GM21786 (cell line): ENCODE results near the gene GHRH.
A peak's percentile ranks its signal among the peaks of the same experiment; 100 is the strongest.

Experiments
- ATAC-seq: cut with Tn5 transposase; IDR thresholded peaks from one replicate; pipeline ENCODE4 v1.9.1; 2021; ENCODE audit not compliant: unreplicated experiment

The GHRH gene

GRCh38 chr20:37291724-37292126, 30.1 kb upstream of the GHRH start:
- ATAC-seq, result no peak

GRCh38 chr20:37290158-37290810, 28.7 kb upstream of the GHRH start:
- no peak for ATAC-seq

GRCh38 chr20:37288091-37288490, 26.5 kb upstream of the GHRH start:
- ATAC-seq, result no peak

DNA sequence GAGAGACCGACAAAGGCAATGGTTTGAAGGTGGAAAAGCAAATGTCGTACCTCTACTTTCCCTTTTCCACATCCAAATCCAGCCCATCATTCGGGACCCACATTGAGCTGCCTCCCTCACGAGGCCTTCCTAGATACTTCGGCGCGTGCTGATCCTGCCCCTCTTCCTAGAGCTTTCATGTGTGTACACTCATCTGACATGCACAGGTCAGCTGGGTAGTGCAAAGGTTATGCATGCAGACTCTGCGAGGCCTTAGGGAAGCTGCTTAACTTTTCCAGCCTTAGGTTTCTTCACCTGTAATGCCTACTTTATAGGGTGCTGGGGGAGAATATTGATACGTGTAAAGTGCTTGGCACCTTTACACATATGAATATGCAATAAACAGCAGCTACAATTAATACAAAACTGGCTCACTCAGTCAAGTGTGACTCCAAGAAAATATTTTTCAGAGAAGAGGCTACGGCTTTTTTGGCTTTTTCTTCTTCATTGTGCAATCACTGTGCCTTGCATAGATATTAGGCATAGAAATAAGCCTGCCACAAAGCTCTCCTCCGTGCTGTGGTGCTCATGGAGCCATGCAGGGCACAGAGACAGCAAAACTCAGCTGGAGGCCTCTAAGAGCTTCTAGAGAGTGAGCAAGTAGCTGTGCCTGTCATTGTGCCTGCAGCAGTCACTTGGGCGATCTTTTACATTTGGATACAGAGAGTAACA, 24.2 kb upstream of the GHRH start:
- ATAC-seq, result no peak

DNA sequence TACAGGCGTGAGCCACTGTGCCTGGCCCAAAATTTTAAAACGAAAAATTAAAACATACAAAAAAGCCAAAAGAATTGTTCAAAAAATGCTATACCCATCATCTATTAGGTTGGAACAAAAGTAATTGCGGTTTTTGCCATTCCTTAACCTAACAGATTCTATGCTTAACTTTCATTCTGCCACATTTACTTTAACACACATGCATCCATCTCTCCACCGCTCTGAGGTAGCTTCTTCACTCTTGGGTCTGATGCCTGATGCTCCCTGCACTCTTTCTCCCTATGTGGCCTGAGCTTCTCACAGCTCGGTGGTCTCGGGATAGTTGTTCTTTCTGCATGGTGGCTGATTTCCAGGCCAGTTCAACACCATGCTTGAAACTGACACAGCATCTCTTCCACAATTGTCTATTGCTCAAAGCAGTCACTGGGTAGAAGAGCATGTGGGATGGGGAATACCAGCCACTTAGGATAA, 23.1 kb upstream of the GHRH start:
- ATAC-seq, result no peak

DNA sequence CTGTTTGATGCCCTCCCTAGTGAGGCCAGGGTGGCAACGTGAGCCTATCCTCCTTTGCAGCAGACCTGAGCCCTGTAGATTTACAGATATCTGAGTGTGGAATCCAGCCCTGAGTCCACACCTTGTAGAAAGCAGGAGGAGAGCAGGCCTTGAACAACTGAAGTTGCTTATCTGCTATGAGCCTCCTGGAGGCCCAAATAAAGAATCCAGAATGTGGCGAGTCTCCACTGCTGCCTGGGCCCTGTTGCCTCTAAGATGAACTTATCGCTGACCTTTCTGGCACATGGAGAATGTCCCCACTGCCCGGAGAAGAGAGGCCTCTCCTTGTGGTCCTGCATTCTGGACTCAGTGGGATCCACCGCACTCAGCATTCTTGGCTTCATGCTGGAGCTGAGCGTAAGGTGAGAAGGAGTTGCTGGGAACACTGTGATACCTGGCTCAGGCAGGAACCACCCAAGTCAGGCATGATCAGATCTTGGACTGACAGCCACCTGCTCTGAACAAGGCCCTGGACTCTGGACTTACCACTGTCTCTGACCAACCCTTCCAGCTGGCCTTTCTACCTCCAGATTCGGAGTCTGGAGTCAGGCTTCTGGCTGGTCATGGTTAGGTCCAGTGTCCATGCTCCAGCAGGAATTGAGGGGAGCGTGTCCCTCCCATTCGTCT, 22.0 kb upstream of the GHRH start:
- no peak for ATAC-seq

DNA sequence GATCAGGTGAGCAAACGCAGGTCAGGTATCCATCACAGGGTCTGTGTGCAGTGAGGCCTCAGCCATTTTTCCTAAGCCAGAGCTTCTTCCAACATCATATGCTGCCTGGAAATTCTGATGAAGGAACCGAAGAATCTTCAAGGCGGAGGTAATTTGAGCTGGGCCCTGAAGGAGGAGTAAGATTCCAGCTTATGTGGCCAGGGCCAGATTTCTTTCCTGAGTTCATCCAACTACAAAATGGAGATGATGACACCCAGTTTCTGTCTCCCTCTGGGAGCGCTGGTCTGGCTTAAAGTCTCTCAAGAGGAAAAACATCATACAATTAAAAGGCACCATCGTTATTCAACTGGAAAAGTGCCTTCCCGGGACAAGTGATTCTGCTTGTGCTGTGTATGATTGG, 20.9 kb upstream of the GHRH start:
- ATAC-seq, result no peak

- no peak for ATAC-seq
These were observed 18.8 kb upstream of the GHRH start for GRCh38 chr20:37280403-37280802.

DNA sequence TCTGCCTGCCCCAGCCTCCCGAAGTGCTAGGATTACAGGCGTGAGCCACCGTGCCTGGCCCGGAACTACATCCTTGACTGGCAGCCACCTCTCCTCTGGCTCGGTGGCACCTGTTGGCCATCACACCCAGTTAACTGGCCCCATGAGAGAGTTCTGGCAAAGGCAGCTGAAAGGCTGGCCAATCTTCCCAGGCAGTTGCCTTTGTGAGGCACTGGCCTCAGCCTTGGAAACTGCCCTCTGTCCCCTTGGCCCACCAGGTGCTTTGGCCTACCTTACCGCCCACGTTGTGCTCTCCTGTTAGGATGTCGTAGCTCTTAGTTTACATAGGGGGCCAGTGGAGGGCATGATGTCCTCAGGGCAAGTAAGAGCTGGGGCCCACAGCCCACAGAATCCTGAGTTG, 18.2 kb upstream of the GHRH start:
- ATAC-seq, result no peak

GRCh38 chr20:37278966-37279590, 17.5 kb upstream of the GHRH start:
- no peak for ATAC-seq

DNA sequence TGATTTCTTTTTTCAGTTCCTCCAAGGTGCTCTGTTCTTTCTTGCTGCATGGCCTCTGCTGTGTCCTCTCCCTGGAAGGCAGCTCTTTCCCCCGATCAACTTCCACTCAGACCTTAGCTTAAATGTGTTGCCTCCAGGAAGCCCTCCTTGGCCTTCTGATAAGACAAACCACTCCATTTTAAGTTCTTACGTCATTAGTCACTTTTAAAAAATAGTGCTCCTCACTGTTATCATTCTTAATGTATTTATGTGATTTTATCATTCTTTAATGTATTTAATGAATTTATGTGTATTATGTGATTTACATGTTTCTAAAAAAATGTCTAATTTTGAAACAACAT, 15.6 kb upstream of the GHRH start:
- ATAC-seq, result no peak

GRCh38 chr20:37276494-37277252, 15.1 kb upstream of the GHRH start:
- ATAC-seq, result peak; percentile 73

GRCh38 chr20:37274851-37275524, 13.4 kb upstream of the GHRH start:
- no peak for ATAC-seq

GRCh38 chr20:37273988-37274387, 12.4 kb upstream of the GHRH start:
- no peak for ATAC-seq

DNA sequence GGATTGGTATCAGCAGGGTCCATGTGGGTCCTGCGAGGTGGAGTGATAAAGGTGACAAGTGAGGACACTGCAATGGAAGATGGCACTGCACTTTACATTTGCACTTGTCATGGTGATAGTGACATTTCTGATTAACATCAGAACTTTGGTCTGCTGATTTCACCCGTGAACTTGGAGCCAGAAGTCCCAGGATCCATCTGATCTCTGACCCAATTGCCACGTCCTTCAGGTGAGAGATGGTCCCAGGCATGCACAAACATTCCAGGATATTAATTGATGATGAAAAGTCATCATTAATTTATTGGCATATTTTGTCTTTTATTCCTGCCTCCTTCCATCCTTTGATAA, 9.8 kb upstream of the GHRH start:
- ATAC-seq, result no peak

DNA sequence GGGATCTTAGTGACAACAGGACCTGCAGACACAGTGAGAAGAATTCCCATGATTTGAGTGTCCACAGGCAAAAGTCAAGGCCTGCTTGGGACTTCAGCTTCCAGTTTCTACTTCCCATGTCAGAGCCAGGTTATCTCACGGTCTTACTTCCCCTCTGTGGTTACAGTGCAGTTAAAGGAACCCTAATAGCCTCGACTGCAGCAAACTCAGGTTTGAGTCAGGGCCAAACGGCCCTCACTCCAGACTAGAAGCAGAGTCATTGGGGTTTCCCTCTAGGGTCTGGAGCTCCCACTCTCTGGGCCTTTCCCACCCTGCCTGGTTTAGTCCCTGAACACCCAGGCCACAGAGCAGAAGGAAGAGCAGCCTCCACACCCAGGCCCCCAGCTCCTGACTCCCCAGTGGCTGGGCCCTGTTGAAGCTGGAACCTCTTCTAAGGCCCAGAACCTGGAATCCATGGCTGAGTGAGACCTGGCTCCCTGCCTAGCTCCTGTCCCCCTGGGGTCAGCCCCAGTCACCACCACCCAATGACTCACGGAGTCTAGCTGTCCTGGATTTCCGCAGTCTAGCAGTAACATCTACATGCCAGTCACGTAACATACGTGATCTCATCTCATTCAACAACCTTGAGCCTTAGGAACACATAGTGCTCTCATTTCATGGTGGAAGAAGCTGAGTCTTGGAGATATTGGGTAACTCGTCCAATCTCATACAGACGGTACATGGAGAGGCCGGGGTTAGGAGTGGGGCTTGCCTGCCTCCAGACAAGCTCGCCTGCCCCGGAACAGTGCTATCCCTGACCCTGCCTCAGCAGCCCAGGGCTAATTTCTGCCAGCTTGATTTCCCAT, 9.2 kb upstream of the GHRH start:
- peak; percentile 45 for ATAC-seq

- no peak for ATAC-seq
These were observed 6.2 kb upstream of the GHRH start for GRCh38 chr20:37267667-37268313.

DNA sequence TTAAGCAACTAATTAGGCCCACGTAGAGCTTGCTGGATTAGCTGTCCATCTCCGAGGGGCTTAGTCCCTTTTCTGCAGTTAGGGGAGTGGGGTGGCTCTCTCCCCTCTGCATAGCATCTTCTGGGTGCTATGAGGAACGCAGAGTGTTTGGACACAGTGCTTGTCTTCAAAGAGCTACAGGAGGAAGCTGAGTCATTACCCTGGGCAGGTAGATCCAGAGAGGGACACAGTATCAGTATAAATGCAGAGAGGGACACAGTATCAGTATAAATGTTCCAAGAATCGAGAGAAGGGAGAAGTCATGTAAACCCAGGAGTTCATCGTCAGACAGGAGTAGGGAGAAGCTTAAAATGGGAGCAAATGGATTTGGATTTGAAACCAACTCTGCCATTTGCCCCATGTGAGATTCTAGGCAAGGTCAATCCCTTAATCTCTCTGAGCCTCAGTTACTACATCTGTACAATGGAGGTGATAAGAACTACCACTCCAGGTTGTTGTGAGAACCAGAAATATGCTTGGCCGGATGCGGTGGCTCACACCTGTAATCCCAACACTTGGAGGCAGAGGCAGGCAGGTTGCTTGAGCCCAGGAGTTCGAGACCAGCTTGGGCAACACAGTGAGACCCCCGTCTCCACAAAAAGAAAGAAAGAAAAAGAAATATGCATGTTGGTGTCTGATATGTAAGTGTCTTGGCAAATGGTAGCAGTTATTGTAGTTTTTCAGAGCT, 5.5 kb upstream of the GHRH start:
- ATAC-seq, result no peak

- no peak for ATAC-seq
These were observed 3.5 kb upstream of the GHRH start for GRCh38 chr20:37265152-37265551.
